Astrocyte of the spinal cord (primary cell): ENCODE measurements around the gene OR2A1.
A peak's percentile ranks its signal among the peaks of the same experiment; 100 is the strongest.
"Not testable (repeated sequence)": the region's sequence is repeated elsewhere in the genome, so short reads cannot be mapped to it uniquely, and the experiment has no call there.

Experiments used
- DNase-seq: peaks from one replicate; pipeline ENCODE4 v3.0.0; 2011; ENCODE audit warnings: low read depth, low spot score
- H3K4me3 ChIP-seq: 2 replicates; pipeline ENCODE4 v1.5.1; 2011; ENCODE audit warnings: low read depth, mild to moderate bottlenecking, low read length, moderate library complexity
- in situ Hi-C: cut with HindIII; loops from 2 replicates; pipeline ENCODE4 v1.10.0; 2017; ENCODE audit warnings: low sequenced_read_pairs

The OR2A1 gene

GRCh38 chr7:144311218-144311617 lies 1.0 kb upstream of the OR2A1 start:
- H3K4me3 ChIP-seq, DNase-seq, in situ Hi-C loops: not testable (repeated sequence)

DNA sequence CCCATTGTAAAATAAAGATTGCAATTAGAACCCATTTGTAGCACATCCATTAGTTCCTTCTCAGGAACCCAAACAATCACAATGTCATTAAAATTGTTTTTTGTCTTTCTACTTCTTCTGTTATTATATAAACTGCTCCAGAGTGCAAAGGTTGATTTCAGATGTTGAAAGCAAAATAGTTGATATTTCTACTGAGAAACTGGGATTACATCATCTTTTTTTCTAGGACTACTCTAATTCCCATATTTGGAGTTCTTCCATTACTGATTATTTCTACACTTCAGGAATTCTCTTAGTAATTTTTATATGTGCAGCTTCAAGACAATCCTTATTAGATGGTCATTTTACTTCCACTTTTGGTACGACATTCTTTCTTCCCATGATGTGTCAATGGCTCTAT lies 5.3 kb downstream of the OR2A1 start:
- DNase-seq, in situ Hi-C loops, H3K4me3 ChIP-seq: not testable (repeated sequence)

GRCh38 chr7:144319547-144319946 lies 7.3 kb downstream of the OR2A1 start:
- DNase-seq, H3K4me3 ChIP-seq, in situ Hi-C loops: not testable (repeated sequence)

DNA sequence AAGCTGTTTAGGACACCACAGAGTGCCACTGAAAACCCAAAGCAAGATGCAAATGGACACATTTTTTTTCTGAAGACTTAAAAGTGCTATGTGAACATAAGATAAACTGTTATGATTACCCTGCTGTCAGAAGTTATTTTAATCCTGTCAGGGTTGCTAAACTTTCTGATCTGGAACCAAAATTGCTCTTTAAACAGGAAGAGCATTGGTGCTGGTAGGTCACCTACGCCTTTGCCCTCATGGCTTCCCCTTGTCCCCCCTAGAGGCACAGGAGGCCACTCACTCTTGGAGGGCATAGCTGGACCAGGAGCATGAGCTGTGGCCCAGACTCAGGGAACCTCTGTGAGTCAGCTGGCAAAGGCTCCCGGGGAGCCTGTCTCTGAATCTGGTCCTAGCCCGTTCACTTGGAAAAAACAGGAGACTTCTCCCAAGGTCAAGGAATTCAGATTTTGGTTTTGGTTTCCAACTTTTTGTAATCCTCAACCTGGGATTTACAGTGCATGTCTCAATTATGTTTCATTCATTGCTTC lies 9.5 kb downstream of the OR2A1 start:
- in situ Hi-C loops, DNase-seq: not testable (repeated sequence)

GRCh38 chr7:144323359-144323758 lies 11.1 kb downstream of the OR2A1 start:
- in situ Hi-C loops, H3K4me3 ChIP-seq, DNase-seq: not testable (repeated sequence)

More for the DNA sequence above, 9.5 kb downstream of the OR2A1 start:
- not testable (repeated sequence) for H3K4me3 ChIP-seq

- H3K4me3 ChIP-seq, DNase-seq, in situ Hi-C loops: not testable (repeated sequence)
Observed at GRCh38 chr7:144325868-144326267, 13.6 kb downstream of the OR2A1 start.

GRCh38 chr7:144330044-144330443 lies 17.8 kb downstream of the OR2A1 start:
- H3K4me3 ChIP-seq, in situ Hi-C loops, DNase-seq: not testable (repeated sequence)

- H3K4me3 ChIP-seq, DNase-seq, in situ Hi-C loops: not testable (repeated sequence)
Observed at GRCh38 chr7:144331221-144331995, 19.2 kb downstream of the OR2A1 start.

DNA sequence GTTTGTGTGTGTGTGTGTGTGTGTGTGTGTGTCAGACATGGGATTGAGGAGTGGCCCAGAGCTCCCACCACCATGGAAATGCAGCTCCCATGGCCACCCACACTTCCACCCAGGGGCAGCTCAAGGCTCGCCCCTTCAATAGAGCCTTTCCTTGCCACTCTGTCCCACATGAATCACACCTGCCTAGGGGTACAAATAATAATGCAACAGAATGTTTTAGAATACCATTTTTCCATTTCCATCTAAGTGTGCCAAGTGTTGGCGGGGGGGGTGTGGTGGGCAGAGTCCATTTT lies 19.7 kb downstream of the OR2A1 start:
- H3K4me3 ChIP-seq, DNase-seq, in situ Hi-C loops: not testable (repeated sequence)

DNA sequence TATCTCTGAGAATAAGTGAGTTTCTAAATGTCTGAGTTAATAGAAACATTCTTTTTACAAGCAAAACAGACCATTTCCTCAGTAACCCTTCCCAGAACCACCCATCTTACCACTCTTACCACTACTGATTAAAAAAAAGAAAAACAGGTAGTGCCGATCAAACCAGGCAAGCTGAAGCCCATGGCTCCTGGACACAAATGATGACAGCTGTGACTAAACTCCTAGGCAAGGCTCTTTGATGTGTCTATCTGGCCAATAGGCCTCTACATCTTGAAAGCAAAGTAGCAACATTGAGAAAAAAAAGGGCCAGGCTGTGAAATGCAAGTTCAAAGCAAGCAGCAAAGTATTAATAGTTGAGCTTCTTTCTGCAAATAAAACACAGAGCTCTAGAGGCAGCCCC lies 36.4 kb downstream of the OR2A1 start:
- in situ Hi-C loops, DNase-seq, H3K4me3 ChIP-seq: not testable (repeated sequence)

GRCh38 chr7:144351667-144352066 lies 39.4 kb downstream of the OR2A1 start:
- H3K4me3 ChIP-seq, in situ Hi-C loops, DNase-seq: not testable (repeated sequence)

- peak within 1 kb of the TSS; percentile 10 for H3K4me3 ChIP-seq
- in situ Hi-C loops = not testable (repeated sequence)
Observed at GRCh38 chr7:144355176-144355822, 43.1 kb downstream of the OR2A1 start, which contains the start of gene ARHGEF5. ARHGEF5 (plus strand) TSS chr7:144355402; CDS start chr7:144362670, 7,268 bp downstream.

GRCh38 chr7:144356185-144356584 lies 44.0 kb downstream of the OR2A1 start:
- in situ Hi-C loops, H3K4me3 ChIP-seq, DNase-seq: not testable (repeated sequence)

More at GRCh38 chr7:144355176-144355822, 43.1 kb downstream of the OR2A1 start, which contains the start of gene ARHGEF5:
- not testable (repeated sequence) for DNase-seq

DNA sequence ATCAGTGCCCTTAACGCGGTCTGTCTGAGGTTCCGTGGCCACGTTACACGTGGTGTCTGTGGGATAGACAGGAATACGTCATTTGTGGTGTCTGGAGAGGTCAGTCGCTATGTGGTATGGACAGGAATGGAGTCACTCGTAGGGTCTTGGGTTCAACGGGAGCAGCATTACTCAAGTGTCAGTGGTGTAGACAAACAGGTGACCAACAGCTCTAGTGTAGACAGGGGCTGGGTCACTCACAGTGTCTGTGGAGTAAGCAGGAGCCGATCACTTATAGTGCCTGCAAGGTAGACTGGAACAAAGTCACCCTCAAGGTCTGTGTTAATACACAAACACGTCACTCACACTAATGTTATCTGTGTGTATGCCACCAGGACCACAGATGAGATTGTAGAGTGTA lies 44.6 kb downstream of the OR2A1 start:
- in situ Hi-C loops, H3K4me3 ChIP-seq, DNase-seq: not testable (repeated sequence)

DNA sequence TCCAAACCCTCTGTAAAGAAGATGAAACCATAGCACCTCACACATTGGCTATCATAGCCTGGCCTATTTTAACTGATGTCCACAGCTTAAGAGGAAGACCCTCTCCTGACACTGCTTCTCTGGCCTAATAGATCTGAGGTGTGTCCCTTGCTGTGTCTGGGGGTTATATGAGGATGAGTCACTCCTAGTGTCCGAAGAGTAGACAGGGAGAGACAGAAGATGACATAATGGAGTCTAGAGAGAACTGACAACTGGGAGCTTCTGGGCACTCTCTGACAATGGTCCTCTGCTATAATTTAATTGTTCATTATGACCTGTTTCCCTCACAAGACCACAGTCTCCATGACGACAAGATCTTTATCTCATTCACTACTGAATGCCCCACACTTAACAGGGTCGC lies 49.8 kb downstream of the OR2A1 start:
- H3K4me3 ChIP-seq, DNase-seq, in situ Hi-C loops: not testable (repeated sequence)

GRCh38 chr7:144365523-144365922 lies 53.3 kb downstream of the OR2A1 start:
- H3K4me3 ChIP-seq, DNase-seq, in situ Hi-C loops: not testable (repeated sequence)

DNA sequence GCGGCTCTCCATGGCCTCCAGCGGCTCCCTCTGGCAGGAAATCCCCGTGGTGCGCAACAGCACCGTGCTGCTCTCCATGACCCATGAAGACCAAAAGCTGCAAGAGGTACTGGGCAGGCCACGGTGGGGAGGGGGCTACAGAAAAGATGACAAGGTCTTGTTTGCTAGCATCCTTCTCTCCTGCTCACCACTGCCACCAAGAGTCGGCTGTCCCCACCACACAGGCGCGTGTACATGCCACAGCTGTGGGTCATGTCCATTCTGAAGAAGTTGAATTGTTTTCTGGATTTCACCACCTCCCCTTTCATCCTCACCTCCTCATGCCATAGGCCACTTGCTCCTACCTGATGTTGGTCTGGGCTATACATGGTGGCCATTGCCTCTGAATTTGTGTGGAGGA lies 55.0 kb downstream of the OR2A1 start:
- in situ Hi-C loops, DNase-seq, H3K4me3 ChIP-seq: not testable (repeated sequence)

- in situ Hi-C loops, H3K4me3 ChIP-seq, DNase-seq: not testable (repeated sequence)
Observed at GRCh38 chr7:144369221-144369620, 57.0 kb downstream of the OR2A1 start.
